HTERT RPE-1 (cell line): Measurements from ENCODE around the gene FYCO1.
"Not testable (repeated sequence)": the region's sequence is repeated elsewhere in the genome, so short reads cannot be mapped to it uniquely, and the experiment has no call there.

Source experiments
- in situ Hi-C: fragments of 300-500 bp; cut with MboI; formaldehyde crosslinking; loops from 4 replicates; pipeline ENCODE4 v1.14.3; 2020; ENCODE audit warnings: low sequenced_read_pairs

The FYCO1 gene

DNA sequence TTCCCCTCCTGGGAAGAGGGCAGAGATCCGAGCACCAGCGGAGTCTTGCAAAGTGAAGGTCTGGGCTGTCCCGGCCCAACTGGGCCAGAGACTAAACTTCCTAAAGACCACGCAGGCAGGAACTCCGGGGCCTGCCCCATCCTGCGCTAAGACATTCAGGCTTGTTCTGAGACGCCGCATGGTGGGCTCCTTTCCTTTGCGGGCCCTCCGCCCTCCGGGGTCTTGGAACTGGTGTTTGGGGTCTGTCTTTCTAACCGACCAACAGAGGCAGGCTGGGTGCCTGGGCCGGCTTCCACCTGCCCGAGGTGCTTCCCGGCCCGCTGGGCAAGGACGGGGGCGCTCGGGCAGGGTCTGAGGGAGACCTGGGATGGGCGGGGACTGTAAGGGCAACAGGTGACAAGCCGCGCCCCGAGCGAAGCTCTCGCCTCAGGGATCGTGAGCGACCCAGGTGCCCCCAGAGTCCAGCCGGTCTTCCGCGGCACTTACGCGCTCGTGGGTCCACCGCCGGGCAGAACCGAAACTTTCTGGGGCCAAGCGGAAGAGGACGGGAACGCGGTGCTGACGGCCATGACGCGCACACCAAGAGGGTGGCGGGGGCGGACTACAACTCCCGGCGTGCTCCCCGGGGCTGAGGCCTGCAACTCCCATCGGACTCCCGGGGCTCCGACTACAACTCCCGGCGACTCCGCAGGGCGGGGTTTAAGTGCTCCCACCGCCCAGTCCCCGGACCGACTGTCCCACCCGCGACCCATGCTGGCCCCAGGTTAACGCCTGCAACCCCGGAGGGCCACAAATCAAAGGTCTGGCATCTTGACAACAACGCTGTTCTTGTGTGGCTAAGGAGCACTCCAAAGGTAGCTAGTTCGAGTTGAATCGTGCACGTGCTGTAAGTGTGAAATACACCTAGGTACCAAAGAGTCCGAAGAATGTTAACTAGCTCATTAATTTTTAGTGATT is at the start of gene FYCO1:
FYCO1 (minus strand) TSS at position 589 of the 957 bp plus-strand sequence. CDS start 10,914 bp downstream, outside the sequence.
- in situ Hi-C loops, result no loop called here

DNA sequence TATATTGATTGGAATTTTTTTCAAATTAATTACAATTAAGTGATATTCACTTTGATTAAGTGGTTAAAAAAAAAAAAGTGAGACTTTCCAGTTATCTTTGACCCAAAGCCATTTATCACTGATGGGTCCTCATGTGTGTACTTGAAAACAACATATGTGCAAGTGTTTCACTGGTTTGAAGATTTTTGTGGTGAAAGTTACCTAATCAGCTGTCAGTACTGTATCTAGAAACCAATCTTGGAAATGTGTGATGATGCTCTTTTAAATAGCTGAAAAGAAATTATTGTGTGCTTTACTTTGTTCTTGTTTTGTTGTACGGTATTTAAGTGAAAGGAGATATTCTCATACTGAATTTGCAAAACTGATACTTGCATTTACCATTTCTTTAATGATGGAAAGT is 43.3 kb upstream of the FYCO1 start:
- in situ Hi-C loops, result no loop called here

GRCh38 chr3:46038071-46038470 is 42.4 kb upstream of the FYCO1 start:
- in situ Hi-C loops, result not testable (repeated sequence)

GRCh38 chr3:46036191-46036590 is 40.6 kb upstream of the FYCO1 start:
- in situ Hi-C loops, result no loop called here

- in situ Hi-C loops, result no loop called here
These were observed 36.1 kb upstream of the FYCO1 start for GRCh38 chr3:46031747-46032146.

GRCh38 chr3:46031269-46031668 is 35.6 kb upstream of the FYCO1 start:
- in situ Hi-C loops, result no loop called here

DNA sequence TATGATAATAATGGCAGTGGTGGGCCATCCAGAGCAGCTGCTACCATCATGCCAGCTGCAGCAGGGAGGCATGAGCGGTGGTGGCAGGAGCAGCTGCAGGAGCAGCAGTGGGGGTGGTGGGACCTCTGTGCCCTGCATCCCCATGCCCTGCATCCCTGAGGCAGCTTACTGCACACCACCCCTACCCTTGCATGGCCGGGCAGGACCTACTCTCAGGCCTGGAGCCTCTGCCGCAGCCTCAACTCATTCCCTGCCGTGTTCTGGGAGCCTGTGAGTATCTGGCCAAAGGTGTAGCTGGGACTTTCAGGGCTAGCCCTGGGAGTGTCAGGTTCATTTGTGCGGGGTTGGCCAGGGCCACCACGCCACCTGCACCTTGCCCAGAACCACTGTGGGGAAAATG is 35.0 kb upstream of the FYCO1 start:
- in situ Hi-C loops, result no loop called here

DNA sequence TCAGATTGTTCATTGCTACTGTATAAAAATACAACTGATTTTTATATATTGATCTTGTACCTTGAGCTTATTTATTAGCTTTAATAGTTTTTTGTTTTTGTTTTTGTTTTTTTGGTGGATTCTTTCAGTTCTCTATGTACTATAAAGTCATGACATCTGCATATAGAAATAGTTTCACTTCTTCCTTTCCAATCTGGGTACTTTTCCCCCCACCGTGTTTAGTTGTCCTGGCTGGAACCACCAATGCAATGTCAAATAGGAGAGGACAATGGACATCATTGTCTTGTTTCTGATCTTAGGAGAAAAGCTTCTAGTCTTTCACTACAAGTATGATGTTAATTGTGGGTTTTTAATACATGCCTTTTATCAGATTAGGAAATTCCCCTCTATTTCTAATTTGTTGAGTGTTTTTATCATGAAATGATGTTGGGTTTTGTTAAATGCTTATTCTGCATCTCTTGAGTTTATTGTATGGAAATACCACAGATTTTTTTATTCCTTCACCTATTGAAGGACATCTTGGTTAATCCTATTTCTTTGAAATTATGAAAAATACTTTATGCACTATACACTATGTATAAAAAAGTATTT is 34.4 kb upstream of the FYCO1 start:
- in situ Hi-C loops, result no loop called here

- in situ Hi-C loops, result no loop called here
These were observed 32.2 kb upstream of the FYCO1 start for GRCh38 chr3:46027736-46028397.

DNA sequence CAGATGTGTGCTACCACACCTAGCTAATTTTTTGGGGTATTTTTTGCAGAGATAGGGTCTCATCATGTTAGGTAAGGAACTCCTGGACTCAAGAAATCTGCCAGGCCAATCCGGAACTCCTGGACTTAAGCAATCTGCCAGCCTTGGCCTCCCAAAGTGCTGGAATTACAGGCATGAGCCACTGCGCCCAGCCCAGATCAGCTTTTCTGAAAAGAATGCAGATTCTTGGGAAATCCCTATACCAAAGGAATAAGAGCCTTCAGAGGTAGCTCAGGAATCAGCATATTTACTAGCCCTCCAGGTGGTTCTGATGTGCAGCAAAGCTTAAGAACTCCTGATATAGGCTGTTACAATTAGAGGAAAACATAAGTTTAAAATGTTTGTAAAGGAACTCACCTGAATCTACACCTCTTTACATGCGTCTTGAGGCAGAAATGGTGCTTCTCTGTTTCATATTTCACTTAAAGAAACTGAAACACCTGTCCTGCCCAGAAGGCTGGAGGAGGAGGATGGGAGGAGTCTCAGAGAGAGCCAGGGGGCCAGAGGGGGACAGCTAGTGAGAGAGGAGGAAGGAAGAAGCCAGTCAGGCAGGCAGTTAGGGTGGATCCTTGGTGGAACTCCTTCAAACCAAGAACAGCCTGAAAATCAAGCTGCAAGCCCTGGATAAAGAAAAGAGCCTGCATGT is 31.5 kb upstream of the FYCO1 start, which contains the start of gene XCR1:
XCR1 (minus strand) TSS at position 463 of the 685 bp plus-strand sequence. CDS start 5,536 bp downstream, outside the sequence.
- in situ Hi-C loops, result no loop called here

DNA sequence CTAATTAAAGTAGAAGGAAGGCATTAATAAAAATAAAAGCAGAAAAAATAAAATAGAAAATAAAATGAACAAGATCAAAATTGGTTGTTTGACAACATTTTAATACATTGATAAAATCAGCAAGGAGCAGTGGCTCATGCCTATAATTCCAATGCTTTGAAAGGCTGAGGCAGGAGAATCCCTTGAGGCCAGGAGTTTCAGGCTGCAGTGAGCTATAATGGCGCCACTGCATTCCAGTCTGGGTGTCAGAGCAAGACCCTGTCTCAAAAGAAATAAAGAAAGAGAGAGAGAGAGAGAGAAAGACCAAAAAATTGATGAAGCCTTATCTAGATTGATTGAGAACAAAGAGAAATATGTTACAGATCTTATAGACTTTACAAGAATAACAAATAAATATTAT is 29.5 kb upstream of the FYCO1 start:
- in situ Hi-C loops, result no loop called here

DNA sequence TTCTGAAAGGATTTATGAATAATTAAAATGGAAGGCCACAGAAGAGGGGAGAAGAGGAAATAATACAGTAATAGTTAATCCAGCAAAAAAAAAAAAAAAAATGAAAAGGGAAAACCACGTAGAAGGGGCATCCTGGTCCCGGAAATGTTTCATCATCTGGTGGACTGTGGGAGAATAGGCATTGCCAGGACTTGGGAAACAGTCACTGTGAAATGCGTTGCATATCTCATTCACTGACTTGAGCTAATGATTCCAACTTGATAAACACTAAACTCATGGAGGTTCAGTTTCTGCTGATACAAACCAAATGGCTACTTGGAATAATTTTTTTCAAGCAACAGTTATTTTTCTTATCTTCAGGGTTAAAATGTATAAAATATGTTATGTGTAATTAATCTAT is 28.5 kb upstream of the FYCO1 start:
- in situ Hi-C loops, result no loop called here

- in situ Hi-C loops, result no loop called here
These were observed 27.5 kb upstream of the FYCO1 start for GRCh38 chr3:46022909-46023785.

- in situ Hi-C loops, result no loop called here
These were observed 25.9 kb upstream of the FYCO1 start for GRCh38 chr3:46021516-46021915.

GRCh38 chr3:46020766-46021510 is 25.3 kb upstream of the FYCO1 start:
- in situ Hi-C loops, result no loop called here

DNA sequence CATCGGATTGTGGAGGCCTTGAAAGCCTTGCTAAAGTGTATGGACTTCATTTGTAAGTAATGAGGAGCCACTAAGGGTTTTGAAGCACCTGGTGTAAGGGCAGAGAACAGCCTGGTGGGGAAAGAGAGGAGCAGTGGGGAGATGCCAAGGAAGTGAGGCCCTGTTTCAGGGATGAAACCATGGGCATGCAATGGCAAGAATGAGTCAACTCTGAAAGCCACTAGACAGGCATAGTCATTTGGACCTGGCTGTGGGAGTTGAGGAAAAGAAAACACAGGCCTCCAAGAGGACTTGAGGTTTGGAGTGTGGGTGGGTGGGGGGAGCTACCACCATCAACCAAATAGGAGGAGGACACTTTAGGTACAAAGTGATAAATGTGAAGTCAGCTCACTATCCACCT is 24.1 kb upstream of the FYCO1 start:
- in situ Hi-C loops, result no loop called here

DNA sequence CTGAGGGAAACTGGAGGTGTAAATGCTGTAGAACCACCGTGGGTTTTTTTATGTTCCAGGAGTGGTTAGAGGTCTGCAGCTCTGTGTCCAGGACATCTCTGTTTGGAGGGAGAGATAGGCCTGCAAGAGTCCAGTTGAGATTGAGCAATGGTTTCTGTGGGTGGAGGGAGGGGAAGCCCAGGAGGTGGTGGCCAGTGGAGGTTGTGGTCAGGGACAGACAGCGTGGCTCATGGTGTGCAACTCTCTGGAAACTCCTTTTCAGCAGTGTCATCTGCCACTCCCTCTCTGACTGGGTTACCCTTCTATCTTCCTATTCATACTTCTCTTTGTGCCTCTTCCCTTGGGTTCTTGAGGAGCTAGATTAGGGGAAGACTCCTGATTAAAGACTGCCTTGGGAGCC is 22.1 kb upstream of the FYCO1 start:
- in situ Hi-C loops, result no loop called here

DNA sequence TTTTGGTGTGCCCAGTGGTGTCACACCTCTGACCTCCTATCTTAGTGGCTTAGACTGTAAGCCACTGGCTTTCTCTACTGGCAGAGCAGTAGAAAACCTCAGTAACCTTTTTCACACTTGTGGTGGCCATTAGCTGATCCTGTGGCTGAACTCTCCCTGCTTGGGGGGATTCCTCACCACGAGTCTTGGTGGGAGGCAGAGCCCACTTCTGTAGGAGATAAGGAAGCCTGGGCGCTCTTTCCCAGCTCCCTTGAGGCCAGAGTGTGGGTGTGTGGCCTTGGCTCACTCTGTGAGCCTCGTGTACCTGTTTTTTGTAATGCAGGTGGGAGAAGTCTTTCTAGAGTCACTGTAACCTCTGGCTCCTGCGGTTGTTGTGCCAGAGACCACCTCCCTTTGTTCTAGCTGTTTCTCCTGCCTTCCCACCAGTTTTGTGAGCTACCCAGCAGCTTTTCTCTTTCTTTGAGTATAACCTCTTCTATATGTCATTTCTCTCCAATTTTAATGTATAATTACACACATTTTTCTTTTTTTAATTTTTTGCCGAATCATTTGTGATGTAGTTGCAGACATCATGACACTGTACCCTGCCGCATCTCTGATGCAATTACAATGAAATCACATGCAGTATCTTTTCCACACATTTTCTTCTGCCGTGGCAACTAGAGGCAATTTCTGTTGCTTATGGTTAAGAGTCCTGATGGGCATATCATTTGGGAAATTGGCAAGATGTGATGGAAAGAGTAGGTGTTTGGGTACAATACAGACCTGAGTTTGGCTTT is 17.9 kb upstream of the FYCO1 start:
- in situ Hi-C loops, result no loop called here

DNA sequence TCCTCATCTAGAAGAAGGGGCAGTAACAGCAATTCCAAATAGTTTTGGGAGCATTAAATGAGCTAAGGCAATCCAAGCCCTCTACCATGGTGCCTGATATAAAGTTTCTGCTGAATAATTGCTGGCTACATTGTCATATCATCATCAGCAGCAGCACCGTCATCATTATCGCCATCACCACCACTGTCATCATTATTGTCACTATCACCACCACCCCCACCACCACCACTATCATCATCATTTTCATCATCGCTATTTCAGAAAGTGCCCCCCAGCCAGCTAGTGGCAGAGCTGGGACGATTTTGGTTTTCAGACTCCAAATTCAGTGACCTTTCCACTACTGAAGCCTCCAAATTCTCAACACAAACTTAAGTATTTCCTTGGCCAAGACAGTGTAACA is 16.6 kb upstream of the FYCO1 start:
- in situ Hi-C loops, result no loop called here
